ENCODE results near the gene C9orf152.
"Not testable (repeated sequence)": the region's sequence is repeated elsewhere in the genome, so short reads cannot be mapped to it uniquely, and the experiment has no call there.

C9orf152 gene, protein sequence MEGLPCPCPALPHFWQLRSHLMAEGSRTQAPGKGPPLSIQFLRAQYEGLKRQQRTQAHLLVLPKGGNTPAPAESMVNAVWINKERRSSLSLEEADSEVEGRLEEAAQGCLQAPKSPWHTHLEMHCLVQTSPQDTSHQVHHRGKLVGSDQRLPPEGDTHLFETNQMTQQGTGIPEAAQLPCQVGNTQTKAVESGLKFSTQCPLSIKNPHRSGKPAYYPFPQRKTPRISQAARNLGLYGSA

DNA sequence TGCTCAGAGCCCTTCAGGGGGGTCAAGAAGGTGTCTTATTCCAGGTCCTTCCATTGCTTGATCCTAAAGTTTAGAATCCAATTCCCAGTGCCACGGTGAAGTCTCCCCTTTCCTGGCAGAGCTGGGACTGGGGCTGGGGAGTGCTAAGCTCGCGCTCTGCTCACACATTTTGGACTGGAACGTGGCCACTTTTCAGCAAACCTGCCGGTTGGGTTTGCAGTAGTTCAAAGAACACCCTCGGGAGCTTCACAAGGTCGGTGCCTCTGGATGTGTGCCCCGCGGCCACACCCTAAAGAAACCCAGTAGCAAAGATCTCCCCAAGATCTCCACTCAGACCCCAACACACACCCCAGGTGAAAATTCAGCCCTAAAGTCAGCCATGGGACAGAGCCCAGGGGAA is at the start of gene C9orf152:
Gene C9orf152, minus strand, starts transcription at position 129 of the 400 bp plus-strand sequence. CDS start 580 bp downstream, outside the sequence.
- no peak for DNase-seq

DNA sequence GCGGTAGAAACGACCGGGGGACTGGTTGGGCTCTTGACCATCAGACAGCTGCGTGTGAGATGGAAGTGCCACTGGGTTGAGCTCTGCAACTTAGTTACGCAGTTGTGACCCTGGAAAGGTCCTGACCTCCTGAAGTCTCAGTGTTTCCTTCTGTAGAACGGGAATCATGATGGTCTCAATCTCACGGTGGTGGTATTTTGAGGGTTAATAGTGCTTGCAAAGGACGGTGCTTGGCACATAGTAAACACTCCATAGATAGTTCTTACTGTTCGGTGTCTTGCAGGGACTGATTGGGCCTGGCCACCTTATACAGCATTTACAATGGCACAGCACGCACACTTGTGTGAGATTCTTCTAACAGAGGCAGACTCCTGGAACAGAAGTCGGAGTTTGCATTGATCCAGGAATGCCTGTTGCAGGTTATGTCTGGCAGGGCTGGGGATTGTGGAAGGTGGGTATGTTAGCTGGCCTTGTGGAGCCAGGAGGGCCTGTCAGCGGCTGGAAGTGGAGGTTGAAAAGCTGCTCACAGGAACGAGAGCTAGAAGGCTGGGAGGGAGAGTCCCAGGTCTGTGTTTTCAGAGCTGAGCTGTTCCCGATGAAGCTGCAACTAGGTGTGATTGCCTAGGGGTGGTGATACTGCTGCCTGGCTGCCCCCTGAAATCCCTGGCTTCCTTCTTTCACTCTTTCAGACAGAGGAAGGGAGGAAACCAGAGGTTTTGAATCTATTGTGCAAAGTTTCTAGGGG is 49.3 kb upstream of the C9orf152 start:
- peak in 1 of 2 experiments; percentile 5 for DNase-seq

DNA sequence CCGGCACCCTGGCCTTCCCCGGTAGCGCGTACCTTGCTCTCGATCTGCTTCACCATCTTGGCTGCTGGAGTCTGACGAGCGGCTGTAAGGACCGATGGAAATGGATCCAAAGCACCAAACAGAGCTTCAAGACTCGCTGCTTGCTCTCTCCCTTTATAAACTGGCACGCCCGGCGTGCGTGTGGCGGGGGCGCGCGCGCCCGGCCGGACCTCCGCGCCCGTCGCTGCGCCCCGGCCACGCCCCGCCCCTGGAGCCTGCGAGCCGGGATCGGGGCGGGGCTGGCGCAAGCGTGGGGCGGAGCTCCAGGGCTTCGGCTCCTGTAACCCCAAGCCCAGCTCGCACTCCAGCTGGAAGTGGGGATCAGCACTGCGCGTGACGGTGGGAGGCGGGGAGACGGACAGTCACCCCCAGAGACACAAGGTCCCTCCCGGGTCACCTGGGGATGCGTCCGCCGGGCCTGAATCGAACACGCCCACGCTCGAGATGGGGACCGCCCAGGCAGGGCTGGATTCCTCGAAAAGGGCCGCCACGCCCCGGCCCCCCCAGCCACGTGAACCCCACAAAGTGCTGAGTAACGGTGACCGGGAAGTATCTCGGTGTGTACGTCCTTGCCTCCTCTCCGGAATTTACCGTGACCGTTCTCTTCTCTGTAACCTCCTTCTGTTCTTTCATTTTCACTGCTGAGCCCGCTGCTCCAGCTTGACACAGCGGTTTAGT is 48.6 kb upstream of the C9orf152 start, which contains the start of gene TXN:
Gene TXN, minus strand, starts transcription at position 128 of the 717 bp plus-strand sequence. Its CDS starts 72 bp downstream, at position 56.
- peak; percentile 88 to 92 for DNase-seq

DNA sequence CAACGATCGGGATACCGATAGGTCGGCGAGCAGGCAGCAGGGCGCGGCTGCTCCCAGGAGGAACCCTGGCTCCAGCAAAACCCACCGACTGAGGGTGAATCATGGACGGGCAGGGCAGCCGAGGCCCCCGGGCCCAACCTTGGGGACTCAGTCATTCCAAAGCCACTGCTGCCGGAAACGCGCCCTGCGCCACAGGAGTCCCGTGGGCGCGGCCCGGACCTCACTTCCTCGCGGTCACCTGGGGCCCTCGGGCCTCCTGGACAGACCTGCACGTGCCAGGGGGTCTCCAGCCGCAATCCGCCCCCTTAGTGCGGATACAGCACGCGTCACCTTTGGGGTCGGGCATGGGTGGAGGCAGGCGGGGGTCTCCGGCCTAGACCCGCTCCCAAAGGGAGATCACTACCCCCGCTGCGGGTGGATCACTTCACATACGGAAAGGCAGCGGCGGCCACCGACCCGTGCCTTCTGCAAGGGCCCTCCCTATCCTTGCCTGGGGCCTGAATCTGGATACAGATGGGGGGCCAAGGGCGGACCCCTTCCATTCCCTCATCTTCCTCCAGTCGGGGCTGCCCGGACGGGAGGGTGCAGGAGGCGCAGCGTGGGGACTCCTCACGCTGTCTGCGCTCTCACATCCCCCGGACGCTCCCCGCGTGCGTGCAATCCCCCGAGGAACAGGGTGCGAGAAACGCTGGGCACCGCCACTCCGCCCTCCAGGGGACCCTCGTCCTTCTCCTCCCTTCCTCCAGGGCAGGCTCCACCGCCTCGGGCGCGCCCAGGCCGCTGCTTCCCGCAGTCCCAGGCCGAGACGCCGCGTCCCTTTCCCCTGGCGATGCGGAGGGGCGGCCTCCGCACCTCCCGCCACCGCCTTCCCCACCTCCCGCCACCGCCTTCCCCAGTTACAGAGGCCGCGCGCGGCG is 47.8 kb upstream of the C9orf152 start:
- peak; percentile 28 to 49 for DNase-seq

DNA sequence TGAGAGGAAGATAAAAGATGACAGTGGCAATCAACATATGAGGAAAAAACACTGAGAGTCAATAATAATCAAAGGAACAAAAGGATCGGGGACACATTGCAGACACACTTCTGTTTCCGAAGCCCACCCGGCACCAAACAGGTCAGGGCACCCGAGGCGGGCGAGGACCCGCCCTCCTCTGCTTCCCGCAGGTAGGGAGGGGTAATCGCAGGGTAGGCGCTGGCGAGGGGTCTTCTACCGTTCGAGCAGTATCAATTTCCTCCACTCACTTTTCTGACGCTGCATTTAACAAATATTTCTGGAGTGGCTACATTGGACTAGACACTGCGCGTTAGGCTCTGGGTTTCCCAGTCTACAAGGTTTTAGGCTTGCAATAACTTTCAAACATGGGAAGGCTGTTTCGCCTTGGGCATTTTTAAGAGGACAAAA is 47.1 kb upstream of the C9orf152 start:
- DNase-seq, result peak in 1 of 2 experiments; percentile 5

DNA sequence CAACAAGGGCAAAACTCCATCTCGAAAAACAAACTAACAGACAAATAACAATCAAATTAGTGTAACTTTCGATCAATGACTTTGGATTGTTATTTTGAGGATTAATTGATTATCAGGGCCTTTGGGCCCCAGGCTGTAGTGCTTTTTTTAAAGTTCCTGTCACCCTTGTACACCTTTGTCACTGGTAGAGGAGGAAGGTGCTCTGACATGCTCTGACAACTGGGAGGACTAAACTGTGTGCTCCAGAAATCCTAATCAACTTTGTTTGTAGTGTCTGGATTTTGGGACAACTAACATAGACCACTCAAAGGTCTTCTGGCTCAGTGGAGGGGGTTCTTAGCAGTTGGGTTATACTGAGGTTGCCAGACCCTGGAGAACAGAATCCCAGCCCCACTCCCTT is 46.5 kb upstream of the C9orf152 start:
- DNase-seq, result no peak

DNA sequence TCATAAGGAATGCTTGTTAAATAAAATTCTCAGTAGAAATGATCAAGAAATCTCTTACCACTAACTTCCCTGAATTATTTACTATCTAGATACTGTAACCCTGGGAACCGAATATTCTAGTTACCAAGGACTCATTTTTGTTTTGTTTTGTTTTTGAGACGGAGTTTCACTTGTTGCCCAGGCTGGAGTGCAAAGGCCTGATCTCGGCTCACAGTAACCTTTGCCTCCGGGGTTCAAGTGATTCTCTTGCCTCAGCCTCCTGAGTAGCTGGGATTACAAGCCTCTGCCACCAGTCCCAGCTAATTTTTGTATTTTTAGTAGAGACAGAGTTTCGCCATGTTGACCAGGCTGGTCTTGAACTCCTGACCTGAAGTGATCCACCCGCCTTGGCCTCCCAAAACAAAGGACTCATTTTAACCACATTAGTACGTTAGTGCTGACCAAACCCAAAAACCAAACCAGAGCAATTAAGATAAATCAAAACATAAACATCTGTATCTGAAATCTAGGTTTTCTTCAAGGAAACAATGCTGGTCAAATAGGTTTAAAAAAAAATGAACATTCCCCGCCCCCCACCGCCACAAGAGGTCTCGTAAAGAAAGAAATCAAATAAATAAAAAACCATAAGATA is 44.7 kb upstream of the C9orf152 start:
- DNase-seq, result no peak

DNA sequence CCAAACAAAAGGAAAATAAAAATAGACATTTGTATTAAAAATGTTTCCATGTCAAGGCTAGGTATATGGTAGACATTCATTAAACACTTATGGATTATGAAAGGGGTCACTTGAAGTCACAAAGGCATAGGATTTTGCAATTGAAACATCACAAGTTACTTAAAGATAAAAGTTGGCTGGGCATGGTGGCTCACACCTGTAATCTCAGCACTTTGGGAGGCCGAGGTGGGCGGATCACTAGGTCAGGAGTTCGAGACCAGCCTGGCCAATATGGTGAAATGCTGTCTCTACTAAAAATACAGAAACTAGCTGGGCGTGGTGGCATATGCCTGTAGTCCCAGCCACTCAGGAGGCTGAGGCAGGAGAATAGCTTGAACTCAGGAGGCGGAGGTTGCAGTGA is 43.8 kb upstream of the C9orf152 start:
- not testable (repeated sequence) for DNase-seq

DNA sequence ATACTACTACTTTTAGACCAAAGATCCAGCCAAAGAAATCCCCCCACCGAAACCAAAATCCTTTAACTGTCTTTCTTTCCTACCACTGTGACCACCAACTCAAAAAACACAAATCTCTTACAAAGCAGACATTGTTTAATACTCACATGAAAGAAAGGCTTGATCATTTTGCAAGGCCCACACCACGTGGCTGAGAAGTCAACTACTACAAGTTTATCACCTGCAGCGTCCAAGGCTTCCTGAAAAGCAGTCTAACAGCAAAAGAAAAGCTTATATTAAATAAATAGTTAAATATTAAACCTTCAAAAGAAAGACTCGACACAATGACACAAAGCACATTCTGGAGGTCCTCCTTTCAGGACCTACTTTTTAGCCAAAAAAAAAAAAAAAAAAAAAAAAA is 43.3 kb upstream of the C9orf152 start:
- DNase-seq, result no peak

DNA sequence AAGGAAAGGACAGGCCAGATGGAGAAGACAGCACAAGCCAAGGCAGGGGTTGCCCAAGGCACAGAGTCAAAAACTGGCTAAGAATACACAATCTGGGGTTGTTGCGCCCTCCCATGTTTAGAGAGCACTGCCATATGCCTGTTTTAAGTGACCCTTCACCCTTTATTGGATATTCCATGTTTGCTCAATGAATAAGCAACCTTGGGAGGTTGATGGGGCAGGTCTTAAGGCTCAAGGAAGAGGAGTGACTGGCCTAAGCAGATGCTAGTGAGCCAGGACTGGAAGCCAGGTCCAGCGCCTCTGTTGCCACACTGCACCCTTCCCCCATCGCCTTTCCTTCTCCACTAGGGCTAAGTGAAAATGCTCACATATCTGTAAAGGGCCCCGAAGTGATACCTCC is 41.6 kb upstream of the C9orf152 start:
- DNase-seq, result no peak

DNA sequence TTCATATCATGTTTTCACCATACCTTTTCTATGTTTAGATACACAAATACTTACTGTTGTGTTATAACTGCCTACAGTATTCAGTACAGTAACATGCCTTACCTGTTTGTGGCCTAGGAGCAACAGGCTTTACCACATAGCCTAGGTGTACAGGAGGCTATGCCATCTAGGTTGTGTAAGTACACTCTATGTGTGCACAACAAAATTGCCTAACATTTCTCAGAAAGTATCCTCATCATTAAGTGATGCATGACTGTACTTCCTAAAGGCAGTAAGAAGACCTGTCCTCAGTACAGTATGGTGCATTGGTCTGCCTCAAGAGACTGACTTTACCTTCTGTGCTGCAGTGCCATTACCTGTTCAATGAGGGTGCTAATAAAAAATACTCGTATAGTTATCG is 40.4 kb upstream of the C9orf152 start:
- no peak for DNase-seq

DNA sequence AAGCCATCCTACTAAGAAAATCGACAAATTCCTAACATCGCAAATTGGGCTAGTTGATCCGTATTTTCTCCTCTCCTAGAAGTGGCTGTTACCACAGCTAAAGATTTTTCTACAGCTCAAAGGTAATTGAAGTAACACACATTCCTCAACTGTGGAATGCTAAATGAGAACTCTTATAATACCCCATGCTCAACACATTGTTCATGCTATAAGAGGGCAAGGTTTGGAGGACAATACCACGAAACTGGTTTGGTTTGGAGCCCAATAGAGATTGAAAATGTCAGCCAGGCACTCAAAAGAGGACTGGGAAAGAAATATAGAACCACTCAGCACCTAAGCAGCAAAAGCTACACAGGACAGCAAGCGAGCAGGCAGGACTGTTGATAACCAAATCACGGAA is 38.3 kb upstream of the C9orf152 start:
- no peak for DNase-seq

DNA sequence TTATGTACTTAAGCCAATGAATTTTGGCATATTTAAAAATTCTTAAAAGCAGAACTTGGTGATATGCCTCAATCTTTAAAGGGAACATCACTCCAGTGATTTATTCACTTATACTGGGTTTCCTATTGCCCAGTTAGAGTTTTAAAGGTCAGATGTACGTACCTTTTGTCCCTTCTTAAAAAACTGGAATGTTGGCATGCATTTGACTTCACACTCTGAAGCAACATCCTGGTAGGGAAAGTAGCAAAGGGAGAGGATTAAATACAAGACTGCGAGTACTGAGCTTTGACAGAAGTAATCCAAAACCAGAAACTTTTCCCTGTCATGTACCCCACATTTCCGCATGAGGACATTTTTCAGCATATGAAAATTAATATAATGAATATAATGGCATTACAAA is 36.7 kb upstream of the C9orf152 start:
- DNase-seq, result no peak

DNA sequence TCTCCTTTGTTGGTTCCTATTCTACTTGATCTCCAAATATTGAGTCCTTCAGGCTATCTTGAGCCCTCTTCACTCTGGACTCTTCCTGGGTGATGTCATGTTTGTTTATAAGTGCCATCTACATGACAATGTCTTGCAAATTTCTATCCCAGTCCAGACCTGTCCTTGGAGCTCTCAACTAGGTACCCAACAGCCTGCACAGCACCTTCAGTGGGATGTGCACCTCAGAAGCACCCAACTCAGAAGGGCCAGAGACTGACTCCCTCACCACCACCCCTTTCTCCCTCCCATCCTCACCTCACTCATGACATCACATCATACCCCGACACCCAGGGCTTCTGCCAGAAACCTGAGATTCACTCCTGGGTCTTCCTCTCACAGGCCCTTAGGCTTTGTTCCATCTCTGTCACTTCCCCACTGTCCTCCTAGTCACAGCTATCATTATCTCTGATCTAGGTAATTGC is 33.9 kb upstream of the C9orf152 start:
- DNase-seq, result no peak

DNA sequence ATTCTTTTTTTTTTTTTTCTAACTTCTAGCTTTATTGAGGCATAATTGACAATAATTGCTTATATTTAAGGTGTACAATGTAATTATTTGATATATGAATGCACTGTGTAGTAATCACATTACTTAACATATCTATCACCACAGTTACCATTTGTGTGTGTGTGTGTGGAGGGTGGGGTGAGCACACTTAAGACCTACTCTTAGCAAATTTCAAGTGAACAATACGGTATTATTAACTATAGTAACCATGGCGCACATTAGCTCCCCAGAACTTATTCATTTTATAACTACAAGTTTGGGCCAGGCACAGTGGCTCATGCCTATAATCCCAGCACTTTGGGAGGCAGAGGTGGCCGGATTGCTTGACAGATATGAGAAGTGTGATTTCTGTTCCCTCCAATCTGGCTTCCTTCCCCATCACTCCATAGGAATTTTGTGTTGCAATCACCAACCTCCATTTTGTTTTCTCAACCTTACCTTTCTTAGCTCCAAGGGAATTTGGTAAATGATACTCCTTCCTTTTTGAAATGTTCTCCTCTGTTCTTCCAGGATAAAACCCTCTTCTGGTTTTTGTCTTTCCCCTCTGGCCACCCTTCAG is 33.4 kb upstream of the C9orf152 start:
- DNase-seq, result no peak

DNA sequence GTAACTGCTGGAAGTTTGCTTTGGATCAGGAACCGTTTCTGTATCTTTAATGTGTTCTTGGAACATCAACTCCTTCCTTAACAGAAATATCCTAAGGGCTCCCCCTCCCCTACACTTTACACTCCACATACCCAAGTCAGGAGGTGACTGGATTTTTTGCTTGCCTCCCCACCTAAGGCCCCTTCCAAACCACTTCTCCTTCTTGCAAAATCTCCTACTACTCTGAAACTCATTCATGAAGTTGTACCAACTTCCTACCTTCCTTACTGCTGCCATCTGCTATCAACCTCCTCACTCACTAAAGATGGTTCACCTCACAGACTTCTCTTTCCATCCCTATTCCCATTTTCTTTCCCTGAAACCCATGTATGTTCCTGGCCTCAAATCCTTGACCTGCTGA is 32.2 kb upstream of the C9orf152 start:
- no peak for DNase-seq

DNA sequence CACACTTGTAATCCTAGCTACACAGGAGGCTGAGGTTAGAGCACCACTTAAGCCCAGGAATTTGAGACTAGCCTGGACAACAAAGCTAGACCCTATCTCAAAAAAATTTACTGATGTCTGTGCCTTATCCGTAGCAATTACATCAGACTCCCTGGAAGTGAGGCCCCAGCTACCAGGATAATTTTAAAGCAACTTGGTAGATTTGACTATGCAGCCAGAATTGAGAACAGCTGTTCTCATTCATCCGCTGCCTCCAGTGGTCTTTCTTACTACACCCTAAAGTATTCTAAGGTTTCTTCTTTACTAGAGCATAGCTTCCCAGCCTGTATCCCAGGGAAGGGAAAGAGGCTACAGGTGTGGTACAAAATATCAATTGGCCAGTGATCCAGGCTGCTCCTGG is 20.4 kb upstream of the C9orf152 start:
- no peak for DNase-seq

DNA sequence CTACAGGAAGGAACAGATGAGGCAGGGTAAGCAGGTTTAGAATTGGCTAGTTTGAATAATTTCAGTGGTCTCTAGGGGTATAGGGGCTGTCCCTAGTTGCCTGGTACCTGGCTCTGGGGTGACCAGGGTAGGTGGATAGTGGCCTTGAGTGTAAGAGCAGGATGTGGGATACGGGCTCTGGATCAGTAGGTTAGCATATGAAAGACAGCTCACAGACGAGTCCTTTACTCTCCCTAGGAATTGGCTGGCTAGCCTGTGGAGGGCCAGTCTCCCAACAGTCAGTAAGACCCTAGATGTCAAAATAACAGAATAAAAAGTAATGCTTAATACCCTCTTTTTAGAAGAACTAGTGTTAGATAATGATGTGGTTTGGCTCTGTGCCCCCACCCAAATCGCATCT is 16.6 kb upstream of the C9orf152 start:
- no peak for DNase-seq

DNA sequence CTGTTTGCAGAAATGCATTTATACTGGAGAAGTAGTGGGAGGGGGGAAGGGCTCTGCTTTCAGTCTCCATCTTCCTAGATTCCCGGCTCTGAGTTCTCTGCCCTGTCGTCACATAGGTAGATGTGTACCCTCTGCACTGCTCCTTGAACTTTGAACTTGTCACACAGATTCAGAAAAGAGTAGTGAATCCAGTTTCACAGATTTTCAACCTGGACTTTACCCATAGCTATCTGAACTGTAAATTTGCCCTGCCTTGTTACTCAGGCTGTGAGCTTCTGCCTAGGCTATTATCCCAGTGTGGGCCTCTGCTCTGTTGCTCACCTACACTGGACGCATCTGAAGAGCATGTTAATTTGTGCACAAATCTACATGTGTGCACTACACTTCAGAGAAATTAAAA is 12.8 kb upstream of the C9orf152 start:
- no peak for DNase-seq

DNA sequence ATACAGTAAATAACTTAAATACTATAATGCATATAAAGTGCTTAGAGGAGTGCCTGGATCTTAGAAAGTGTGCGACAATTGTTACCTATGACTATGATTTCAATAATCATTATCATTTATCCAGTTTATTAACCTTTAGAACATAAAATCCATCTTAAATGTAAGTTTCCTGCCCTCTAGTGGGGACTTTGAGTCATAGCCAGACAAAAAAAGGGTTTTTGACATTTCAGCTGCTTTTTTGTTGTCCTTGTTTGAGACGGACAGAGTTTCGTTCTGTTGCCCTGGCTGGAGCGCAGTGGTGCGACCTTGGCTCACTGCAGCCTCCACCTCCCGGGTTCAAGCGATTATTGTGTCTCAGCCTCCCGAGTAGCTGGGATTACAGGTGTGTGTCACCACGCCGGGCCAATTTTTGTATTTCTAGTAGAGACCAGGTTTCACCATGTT is 9.7 kb upstream of the C9orf152 start:
- DNase-seq, result no peak

DNA sequence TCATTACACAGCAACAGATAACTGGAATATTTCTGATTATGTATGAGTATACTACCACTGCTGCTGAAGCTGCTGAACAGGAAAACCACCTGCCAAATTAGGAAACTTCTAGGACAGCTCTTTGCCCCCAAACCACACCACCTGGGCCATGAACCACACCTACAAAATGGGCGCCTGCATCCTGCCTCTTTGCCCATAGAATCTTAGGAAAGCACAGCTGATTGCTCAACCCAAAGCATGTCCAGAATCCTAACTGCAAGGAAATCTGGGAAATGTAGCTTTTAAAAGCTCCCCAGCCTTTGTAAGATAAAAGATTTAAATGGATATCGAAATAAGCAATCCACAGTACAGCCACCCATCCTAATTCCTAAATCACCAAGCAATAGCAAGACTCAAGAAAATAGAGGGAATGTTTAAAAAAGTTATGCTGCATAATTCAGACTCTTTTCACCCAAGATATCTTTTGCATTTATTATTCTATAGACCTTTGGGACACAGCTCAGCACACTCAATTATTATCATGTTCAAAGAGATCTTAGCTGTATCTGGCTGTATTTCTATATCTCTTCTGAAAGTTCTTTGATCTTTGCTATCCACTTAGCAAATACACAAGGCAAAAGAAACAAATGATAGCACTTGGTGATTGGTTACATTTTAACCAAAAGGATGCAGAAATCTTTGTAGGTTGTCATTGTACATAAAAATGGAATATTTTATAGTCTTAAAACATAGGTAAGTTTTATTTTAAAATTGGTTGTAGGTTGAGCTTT is 6.8 kb upstream of the C9orf152 start:
- DNase-seq, result no peak

All from stimulated activated CD4-positive, alpha-beta T cell treated with anti-CD3 and anti-CD28 coated beads, Interleukin-4, amount 100 ng/mL, for 4 hours (primary cell).